Measurements from ENCODE around the gene SRC.

DNA sequence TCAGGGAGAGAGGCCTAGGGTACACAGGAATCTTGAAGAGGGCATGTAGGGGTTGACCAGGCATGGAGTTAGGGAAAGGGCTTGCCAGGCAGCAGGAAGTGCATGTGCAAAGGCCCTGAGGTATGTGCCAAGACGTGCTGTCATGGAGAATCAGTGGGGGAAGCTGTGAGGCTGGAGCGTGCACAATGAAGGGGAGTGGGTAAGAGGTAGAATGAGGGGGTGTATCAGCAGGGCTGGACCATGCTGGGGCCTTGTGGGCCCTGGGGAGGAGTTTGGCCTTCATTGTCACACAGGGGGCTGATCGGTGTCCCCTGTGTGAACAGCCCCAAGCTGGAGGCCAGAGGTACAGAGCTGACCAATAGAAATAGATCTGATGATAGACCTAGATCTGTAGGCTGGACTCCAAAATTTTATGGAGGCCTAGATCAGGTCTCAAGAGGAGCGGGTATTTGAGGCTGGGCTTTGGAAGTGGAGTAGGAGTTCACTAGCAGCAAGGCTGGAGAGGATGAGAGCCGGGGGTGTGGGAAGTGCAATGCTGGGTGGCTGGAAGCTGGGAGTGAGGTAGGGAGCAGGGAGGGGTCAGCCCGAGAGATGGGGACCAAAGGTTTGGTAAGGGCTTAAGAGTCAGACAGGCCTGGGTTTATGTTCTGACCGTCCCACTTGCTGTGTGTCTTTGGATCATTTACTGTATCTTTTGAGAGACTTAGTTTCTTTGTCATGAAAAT is 3.0 kb downstream of the SRC start:
- TF ChIP-seq CTCF (IDR thresholded peaks at IDR 0.05; ENCODE audit: extremely low read depth in 1 of 2, insufficient read depth in 1 of 2, low read depth in 1 of 2, low read length in 2 of 2) (no peak), POLR2A (IDR thresholded peaks at IDR 0.05; ENCODE audit: low read depth, low read length) (no peak), JUN (IDR thresholded peaks at IDR 0.05; ENCODE audit: borderline replicate concordance, insufficient read depth, insufficient read length, low read depth) (no peak), EZH2 (IDR thresholded peaks at IDR 0.05; ENCODE audit: borderline replicate concordance, low read depth, low read length, severe bottlenecking) (no peak), POLR2AphosphoS5 (IDR thresholded peaks at IDR 0.05; ENCODE audit: insufficient read depth, low read depth, low read length) (no peak)

Data from endothelial cell of umbilical vein (primary cell).